Astrocyte (in vitro differentiated cells and primary cell): ENCODE data around the gene RDH5.

Source experiments
- EZH2 ChIP-seq: IDR thresholded peaks from 2 replicates; pipeline ENCODE4 v1.6.1; 2012; ENCODE audit warnings: mild to moderate bottlenecking, low read length, inconsistent platforms; ENCODE audit not compliant: insufficient read depth
- TF ChIP-seq, protein P1 (sequence below): IDR thresholded peaks from 2 replicates; pipeline ENCODE4 v1.5.1; 2011; ENCODE audit warnings: low read depth, mild to moderate bottlenecking, inconsistent platforms, low read length, moderate library complexity; ENCODE audit not compliant: insufficient read depth

DNA sequence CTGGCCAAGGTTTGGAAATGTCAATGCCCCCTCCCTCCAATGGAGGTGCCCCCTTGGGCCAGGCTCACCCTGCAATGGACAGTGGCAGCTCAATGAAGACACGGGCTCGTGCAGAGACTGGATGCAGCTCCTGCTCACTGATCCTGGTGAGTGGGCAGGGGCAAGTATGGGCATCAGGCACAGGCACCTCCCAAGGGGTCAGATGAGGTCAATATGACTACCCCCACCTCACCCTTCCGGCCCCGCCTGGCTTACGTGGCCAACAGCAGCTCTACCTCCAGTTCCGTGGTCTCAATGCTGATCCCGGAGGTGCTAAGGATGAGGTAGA lies 26.0 kb upstream of the RDH5 start:
- TF ChIP-seq, protein P1, sequence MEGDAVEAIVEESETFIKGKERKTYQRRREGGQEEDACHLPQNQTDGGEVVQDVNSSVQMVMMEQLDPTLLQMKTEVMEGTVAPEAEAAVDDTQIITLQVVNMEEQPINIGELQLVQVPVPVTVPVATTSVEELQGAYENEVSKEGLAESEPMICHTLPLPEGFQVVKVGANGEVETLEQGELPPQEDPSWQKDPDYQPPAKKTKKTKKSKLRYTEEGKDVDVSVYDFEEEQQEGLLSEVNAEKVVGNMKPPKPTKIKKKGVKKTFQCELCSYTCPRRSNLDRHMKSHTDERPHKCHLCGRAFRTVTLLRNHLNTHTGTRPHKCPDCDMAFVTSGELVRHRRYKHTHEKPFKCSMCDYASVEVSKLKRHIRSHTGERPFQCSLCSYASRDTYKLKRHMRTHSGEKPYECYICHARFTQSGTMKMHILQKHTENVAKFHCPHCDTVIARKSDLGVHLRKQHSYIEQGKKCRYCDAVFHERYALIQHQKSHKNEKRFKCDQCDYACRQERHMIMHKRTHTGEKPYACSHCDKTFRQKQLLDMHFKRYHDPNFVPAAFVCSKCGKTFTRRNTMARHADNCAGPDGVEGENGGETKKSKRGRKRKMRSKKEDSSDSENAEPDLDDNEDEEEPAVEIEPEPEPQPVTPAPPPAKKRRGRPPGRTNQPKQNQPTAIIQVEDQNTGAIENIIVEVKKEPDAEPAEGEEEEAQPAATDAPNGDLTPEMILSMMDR = no peak
- no peak for TF ChIP-seq EZH2
